ENCODE measurements around the gene AFDN. TPM values are rescaled to one million over a fixed set of nuclear protein-coding genes. Genes with fewer than 3 reads are reported as not detected.
"Not testable (repeated sequence)": the region's sequence is repeated elsewhere in the genome, so short reads cannot be mapped to it uniquely, and the experiment has no call there.

The AFDN gene
- total RNA-seq, 2 experiments from 2014 or later, result 38.7 to 94.6 TPM

DNA sequence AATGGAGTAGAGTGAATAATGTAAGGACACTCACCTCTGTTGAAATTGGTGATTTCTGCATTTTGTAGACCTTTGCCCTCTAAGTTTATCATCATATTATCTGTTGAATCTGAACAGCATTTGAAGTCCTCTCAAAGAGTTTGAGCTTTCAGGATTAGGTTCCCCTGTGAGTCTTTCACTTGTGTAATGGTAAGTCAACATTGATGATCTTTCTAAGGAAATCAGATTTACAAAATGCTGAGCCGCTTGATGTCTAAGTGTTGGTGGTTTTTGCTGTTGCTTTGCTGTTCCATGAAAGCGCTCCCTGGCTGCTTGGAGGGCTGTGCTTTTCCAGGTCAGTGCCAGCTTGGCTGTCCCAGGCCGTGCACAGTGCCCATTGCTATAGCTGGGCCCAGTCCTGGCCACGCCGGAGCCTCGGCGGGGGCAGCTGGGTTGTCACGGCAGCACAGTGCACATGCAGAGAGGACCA, 136.9 kb downstream of the AFDN start:
- no peaks in the 10 kb centered on the region for H3K9me3 Mint-ChIP-seq (ENCODE audit: low read depth)
- DNase-seq (no peak), ATAC-seq (no peak)
- CTCF ChIA-PET, result no interaction called here
- no peak overlapping the region for H3K27ac Mint-ChIP-seq
- peaks cover 4% of the 10 kb centered on the region for H3K36me3 Mint-ChIP-seq
- H3K4me3 Mint-ChIP-seq, result no peak overlapping the region
- no peaks in the 10 kb centered on the region for H3K27me3 Mint-ChIP-seq
- H3K4me1 Mint-ChIP-seq, result peaks cover 4% of the 10 kb centered on the region

DNA sequence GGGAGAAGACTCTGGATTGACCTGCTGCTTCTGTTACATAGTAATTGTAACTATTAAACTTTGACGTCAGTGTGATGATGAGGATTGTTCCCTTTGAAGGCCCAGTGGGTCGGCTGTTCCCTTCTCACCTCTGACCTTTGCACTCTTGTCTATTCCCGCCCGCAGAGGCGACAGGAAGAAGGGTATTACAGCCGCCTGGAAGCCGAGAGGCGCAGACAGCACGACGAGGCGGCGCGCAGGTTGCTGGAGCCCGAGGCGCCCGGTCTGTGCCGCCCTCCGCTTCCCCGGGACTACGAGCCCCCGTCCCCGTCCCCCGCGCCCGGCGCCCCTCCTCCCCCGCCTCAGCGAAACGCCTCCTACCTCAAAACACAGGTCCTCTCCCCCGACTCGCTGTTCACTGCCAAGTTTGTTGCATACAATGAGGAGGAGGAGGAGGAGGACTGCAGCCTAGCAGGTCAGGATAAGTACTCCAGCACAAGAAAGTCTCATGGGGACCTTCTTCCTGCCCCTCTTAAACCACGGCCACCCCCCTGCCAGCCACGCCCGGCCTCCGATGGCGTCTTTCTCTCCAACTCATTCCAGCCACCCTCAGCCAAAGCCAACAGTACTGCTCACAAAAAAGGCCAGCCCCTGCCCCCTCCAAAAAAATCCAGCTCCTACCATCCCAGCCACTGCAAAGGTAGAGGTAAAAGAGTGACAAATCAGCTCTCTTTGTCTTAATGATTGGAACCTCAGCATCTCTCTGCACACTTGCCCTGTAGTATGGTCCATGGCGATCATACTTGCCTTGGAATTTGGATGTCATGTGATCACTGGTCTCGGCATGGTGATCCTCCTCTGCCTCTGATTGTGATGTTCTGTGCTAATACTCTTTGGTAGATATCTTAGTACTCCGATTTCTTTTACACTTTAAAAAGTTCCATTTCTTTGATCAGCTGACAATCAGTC, 139.2 kb downstream of the AFDN start:
- peaks cover 4% of the 10 kb centered on the region for H3K36me3 Mint-ChIP-seq
- no peaks in the 10 kb centered on the region for H3K27me3 Mint-ChIP-seq
- CTCF ChIA-PET, result no interaction called here
- ATAC-seq, result no peak
- no peak overlapping the region for H3K27ac Mint-ChIP-seq
- H3K9me3 Mint-ChIP-seq (ENCODE audit: low read depth), result no peaks in the 10 kb centered on the region
- DNase-seq, result no peak
- H3K4me1 Mint-ChIP-seq, result peaks cover 4% of the 10 kb centered on the region
- H3K4me3 Mint-ChIP-seq, result no peak overlapping the region

DNA sequence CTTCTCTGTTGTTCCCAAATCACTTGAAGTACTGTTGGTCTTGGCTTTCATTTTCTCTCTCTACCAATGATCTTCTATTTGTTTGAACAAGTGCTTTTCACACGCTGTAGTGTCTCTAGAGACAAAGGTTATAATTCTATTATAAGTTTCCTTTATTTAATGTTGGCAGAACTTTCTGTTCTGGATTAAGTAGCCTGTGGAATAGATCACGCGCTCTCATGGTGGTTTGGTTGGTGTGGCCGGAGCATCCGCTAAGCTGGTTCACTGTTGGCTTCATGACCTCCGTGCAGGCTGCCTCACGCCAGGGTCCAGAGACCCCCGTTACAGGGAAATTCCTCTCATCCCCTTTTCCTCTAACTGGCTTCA, 139.8 kb downstream of the AFDN start:
- H3K27ac Mint-ChIP-seq, result no peak overlapping the region
- CTCF ChIA-PET, result no interaction called here
- H3K4me1 Mint-ChIP-seq, result peaks cover 4% of the 10 kb centered on the region
- peaks cover 3% of the 10 kb centered on the region for H3K36me3 Mint-ChIP-seq
- no peaks in the 10 kb centered on the region for H3K27me3 Mint-ChIP-seq
- no peak for ATAC-seq
- no peak for DNase-seq
- H3K9me3 Mint-ChIP-seq (ENCODE audit: low read depth), result no peaks in the 10 kb centered on the region
- no peak overlapping the region for H3K4me3 Mint-ChIP-seq

DNA sequence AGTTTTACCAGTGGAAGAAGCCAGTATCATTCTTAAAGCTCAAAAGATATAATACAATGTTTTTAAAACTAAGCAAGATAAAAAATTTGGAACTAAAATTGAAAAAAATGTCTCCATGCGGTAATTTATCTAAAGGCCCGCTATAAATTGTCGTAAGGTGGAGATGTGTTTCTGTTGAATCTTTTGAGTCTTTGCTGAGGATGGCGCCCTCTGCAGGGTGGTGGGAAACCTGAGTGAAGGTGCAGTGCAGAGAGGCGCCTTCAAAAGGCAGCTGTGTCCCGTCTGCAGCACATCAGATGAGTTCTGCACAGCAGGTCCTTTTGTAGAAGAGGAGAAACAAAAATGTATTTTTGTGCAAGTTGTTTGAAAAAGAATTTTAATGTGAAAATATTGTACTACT, 141.4 kb downstream of the AFDN start:
- Mint-ChIP-seq H3K36me3 (no peaks in the 10 kb centered on the region), H3K9me3 (ENCODE audit: low read depth) (no peaks in the 10 kb centered on the region), H3K4me3 (no peak overlapping the region), H3K27me3 (no peaks in the 10 kb centered on the region), H3K4me1 (peaks cover 4% of the 10 kb centered on the region), H3K27ac (no peak overlapping the region)
- no peak for DNase-seq
- CTCF ChIA-PET, result interaction anchor here (1.0 to 1.3 kb wide), 2 partner anchors 11 to 14 kb away, joined by 3 read pairs; no protein-coding TSS in a partner anchor
- ATAC-seq, result no peak

DNA sequence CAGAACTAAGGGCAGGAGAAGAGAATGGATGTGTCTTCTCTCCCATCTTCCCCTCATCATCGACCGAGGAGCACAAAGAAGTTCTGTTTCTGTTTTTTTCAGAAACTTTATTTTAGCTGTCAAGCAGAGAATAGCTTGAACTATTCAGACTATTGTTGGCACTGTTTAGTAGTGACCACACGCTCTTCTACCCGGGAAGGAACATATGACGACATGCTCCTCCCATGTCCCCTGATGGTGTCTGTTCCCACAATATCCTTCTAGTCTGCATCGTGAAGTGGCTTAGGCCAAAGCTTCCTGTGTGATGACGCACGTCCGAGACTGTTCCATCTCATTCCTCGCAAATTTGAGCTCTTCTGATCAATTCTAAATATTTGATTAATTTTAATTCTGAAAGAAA, 143.5 kb downstream of the AFDN start:
- Mint-ChIP-seq H3K4me3 (no peak overlapping the region), H3K9me3 (ENCODE audit: low read depth) (no peaks in the 10 kb centered on the region), H3K4me1 (no peaks in the 10 kb centered on the region), H3K36me3 (no peaks in the 10 kb centered on the region), H3K27ac (no peak overlapping the region), H3K27me3 (no peaks in the 10 kb centered on the region)
- DNase-seq, result no peak
- CTCF ChIA-PET, result no interaction called here
- ATAC-seq, result no peak

DNA sequence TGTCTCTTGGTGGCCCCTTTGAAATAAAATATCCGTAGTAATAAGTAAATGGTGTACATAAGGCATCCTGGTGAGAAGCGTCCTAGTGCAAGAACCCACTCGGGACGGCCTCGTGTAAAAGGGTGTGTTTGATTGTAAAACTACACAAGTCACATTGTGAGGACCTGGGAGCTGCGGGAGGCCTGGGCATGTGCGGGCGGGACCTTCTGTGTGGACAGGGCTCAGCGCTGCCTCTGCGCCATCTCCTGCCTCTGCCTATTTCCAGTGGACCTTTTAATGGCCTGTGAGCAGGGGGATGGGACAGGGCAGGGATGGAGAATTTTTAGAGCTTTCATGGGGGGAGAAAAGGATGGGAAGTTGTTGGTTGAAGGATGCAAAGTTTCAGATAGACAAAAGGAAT, 145.5 kb downstream of the AFDN start:
- ATAC-seq (no peak), DNase-seq (no peak)
- Mint-ChIP-seq H3K36me3 (no peaks in the 10 kb centered on the region), H3K27ac (no peak overlapping the region), H3K4me1 (no peaks in the 10 kb centered on the region), H3K4me3 (no peak overlapping the region), H3K27me3 (no peaks in the 10 kb centered on the region), H3K9me3 (ENCODE audit: low read depth) (no peaks in the 10 kb centered on the region)
- CTCF ChIA-PET, result no interaction called here

DNA sequence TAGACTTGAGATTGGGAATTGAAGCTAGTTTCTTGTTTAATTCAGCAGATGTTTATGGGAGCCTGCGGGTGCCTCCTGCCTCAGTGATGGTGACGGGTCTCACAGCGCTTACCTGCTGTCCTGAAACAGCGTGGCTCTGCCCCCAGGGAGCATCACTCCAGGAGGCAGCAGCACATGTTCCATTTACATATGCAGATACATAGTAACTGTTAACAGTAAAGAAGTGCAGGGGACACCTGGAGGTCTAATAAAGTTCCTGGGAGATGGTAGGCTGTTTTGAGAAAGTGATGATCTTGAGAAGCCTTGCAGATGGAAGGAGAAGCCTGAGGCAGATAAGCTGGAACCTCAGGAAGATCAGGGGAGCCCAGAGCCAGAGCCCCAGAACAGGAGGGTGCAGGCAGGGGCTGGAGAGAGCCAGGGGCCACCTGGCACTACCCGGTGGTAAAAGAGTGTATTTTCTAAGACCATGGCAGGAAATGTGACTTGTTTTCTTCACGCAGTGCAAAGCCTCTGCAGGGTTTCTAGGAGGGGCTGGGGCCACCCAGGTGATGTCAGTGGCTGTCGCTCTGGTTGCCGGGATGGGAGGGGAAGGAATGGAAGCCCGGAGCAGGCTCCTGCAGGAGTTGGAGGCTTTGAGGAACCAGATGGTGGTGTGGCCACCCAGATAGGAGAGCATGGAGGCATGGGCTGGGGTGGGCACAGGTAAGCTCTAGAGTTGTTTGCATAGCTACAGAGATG, 146.6 kb downstream of the AFDN start:
- no peak overlapping the region for H3K27ac Mint-ChIP-seq
- CTCF ChIA-PET, result no interaction called here
- H3K4me1 Mint-ChIP-seq, result no peaks in the 10 kb centered on the region
- H3K36me3 Mint-ChIP-seq, result no peaks in the 10 kb centered on the region
- ATAC-seq, result no peak
- H3K9me3 Mint-ChIP-seq (ENCODE audit: low read depth), result no peaks in the 10 kb centered on the region
- DNase-seq, result no peak
- H3K4me3 Mint-ChIP-seq, result no peak overlapping the region
- H3K27me3 Mint-ChIP-seq, result no peaks in the 10 kb centered on the region

DNA sequence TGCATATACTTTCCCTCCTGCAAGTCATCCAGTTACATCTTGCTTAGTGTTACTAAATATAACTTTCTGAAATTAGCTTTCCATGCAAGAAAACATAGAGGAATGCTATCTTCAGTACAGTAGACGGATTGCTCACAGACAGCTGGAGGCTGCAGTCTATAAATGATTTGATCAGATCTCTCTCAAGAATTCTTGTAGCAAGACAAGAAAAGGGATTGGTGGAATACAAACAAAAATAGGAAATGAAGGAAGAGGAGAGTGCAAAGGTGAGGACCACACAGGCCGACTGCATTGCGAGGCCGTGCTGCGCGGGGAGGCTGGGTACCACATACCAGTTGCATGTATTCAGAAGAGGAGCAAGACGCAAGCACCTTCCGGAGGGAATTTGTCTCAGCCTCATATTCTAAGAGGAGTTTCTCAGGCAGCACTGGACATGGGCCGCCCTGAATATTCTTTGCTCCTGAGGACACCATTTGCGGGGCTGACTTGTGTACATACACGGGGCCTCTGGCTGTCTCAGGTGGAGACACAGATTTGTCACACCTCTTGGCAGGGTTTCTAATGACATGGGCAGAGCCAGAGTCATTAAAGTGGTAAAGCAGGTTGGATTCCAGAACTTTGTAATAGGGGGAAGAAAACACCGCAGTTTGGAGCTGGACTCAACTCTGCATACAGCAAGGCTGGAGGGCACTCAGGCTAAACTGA, 148.1 kb downstream of the AFDN start:
- Mint-ChIP-seq H3K4me3 (no peak overlapping the region), H3K27me3 (no peaks in the 10 kb centered on the region), H3K27ac (no peak overlapping the region), H3K4me1 (no peaks in the 10 kb centered on the region), H3K36me3 (no peaks in the 10 kb centered on the region), H3K9me3 (ENCODE audit: low read depth) (no peaks in the 10 kb centered on the region)
- CTCF ChIA-PET, result no interaction called here
- DNase-seq, result no peak
- ATAC-seq, result no peak

DNA sequence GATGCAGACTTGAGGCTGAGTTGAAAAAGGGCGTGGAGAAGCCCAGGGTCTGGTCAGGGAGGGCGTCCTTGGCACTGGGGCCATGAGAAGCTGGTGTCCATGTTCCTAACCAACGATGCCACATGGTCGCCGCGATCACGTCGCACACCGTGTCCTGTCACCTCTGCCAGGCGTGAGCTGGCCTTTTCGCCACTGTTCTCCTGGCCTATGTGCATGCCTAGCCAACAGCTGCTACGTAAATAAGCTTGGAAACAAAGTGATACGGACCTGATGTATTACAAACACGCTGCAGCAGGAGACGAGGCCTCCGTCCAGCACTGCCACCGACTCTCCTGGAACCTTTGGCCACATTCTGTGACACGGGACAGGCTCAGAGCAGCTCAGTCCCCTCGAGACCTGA, 148.7 kb downstream of the AFDN start:
- Mint-ChIP-seq H3K9me3 (ENCODE audit: low read depth) (no peaks in the 10 kb centered on the region), H3K27ac (no peak overlapping the region), H3K36me3 (no peaks in the 10 kb centered on the region), H3K27me3 (no peaks in the 10 kb centered on the region), H3K4me1 (no peaks in the 10 kb centered on the region), H3K4me3 (no peak overlapping the region)
- ATAC-seq, result no peak
- no peak for DNase-seq
- CTCF ChIA-PET, result no interaction called here

DNA sequence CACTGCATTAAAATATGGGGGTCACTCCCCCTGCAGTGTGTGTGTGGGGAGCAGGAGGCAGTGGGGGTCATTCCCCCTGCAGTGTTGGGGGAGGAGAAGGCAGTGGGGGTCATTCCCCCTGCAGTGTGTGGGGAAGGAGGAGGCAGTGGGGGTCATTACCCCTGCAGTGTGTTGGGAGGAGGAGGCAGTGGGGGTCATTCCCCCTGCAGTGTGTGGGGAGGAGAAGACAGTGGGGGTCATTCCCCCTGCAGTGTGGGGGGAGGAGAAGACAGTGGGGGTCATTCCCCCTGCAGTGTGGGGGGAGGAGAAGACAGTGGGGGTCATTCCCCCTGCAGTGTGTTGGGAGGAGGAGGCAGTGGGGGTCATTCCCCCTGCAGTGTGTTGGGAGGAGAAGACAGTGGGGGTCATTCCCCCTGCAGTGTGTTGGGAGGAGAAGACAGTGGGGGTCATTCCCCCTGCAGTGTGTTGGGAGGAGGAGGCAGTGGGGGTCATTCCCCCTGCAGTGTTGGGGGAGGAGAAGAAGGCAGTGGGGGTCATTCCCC, 149.5 kb downstream of the AFDN start:
- H3K4me1 Mint-ChIP-seq; H3K4me3 Mint-ChIP-seq; H3K9me3 Mint-ChIP-seq (ENCODE audit: low read depth); ATAC-seq; H3K27me3 Mint-ChIP-seq; CTCF ChIA-PET; H3K36me3 Mint-ChIP-seq; DNase-seq; H3K27ac Mint-ChIP-seq: not testable (repeated sequence)

DNA sequence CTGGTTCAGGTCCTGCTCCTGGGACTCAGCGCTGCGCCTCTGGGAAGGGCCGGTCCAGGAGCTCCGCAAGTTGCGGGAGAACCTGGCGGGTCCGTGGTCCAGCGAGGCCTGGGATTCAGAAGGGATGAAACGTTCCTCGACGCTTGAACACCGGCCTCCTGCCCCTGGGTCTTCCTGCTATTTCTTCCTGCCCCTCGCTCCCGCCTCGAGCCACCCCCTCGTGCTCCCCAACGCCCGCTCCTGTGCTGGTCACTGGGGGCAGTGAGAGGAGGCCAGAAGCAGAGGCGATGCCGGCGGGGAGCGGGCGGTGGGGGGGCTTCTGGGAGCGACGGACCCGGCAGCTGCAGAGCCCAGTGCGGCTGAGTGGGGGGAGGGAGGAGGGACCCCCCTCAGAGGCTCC, 150.0 kb downstream of the AFDN start:
- CTCF ChIA-PET, result no interaction called here
- ATAC-seq (no peak), DNase-seq (no peak)
- Mint-ChIP-seq H3K4me1 (no peaks in the 10 kb centered on the region), H3K27ac (no peak overlapping the region), H3K27me3 (no peaks in the 10 kb centered on the region), H3K4me3 (no peak overlapping the region), H3K9me3 (ENCODE audit: low read depth) (no peaks in the 10 kb centered on the region), H3K36me3 (no peaks in the 10 kb centered on the region)

DNA sequence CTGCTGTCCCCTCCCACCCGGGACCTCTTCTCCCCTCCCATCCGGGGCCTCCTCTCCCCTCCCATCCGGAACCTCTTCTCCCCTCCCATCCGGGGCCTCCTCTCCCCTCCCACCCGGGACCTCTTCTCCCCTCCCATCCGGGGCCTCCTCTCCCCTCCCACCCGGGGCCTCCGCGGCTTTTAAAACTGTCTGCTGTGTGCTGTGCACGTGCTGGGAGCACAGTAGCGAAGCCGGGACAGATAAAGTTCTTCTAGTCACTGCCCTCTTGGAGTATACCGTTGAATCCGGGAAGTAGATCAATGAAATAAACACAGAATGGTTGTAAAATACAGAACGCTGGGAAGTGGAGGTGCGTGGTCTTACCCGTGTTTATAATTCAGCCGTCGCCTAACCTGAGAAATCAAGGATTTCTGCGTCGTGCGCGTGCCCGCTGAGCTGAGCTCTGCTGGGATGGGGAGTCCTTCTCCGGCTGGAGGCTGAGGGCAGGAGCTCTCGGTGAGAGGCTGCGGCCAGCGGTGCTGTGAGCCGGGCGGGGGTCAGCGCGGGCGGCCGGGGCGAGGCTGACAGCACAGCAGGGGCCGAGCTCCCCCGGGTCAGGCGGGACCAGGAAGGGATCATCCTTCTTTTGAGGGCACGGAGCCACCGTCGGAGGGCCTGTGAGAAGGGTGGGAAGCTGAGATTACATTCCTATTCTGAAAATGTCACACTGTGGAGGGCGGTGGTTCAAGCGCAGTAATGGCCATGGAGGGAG, 151.2 kb downstream of the AFDN start:
- ATAC-seq, result no peak
- no peak overlapping the region for H3K27ac Mint-ChIP-seq
- no peak for DNase-seq
- no peaks in the 10 kb centered on the region for H3K9me3 Mint-ChIP-seq (ENCODE audit: low read depth)
- no peaks in the 10 kb centered on the region for H3K36me3 Mint-ChIP-seq
- no peaks in the 10 kb centered on the region for H3K27me3 Mint-ChIP-seq
- H3K4me1 Mint-ChIP-seq, result no peaks in the 10 kb centered on the region
- no peak overlapping the region for H3K4me3 Mint-ChIP-seq
- CTCF ChIA-PET, result no interaction called here

DNA sequence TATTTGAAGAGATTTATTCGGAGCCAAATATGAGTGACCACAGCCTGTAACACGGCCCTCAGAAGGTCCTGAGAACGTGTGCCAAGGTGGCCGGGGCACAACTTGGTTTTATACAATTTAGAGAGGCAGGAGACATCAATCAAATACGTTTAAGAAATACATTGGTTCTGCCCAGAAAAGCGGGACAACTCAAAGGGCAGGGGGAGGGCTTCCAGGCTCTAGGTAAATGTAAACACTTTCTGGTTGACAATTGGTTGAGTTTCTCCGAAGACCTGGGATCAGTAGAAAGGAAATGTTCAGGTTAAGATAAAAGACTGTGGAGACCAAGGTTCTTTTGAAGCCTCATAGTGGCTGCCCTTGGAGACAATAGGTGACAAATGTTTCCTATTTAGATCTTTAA, 151.9 kb downstream of the AFDN start:
- no peaks in the 10 kb centered on the region for H3K4me1 Mint-ChIP-seq
- no peak for DNase-seq
- no peaks in the 10 kb centered on the region for H3K27me3 Mint-ChIP-seq
- H3K4me3 Mint-ChIP-seq, result no peak overlapping the region
- CTCF ChIA-PET, result no interaction called here
- H3K27ac Mint-ChIP-seq, result no peak overlapping the region
- H3K36me3 Mint-ChIP-seq, result no peaks in the 10 kb centered on the region
- no peaks in the 10 kb centered on the region for H3K9me3 Mint-ChIP-seq (ENCODE audit: low read depth)
- no peak for ATAC-seq

All from activated CD8-positive, alpha-beta memory T cell treated with anti-CD3 and anti-CD28 coated beads, Interleukin-2, amount 10 ng/mL, durations not matched to agents 7 days and 5 days (primary cell).